Stimulated activated CD4-positive, alpha-beta T cell treated with anti-CD3 and anti-CD28 coated beads, Interleukin-2, amount 100 ng/mL, for 48 hours (primary cell): ENCODE data around the gene TACC2.

ENCODE experiments used
- DNase-seq, 2 donors: peaks; one replicate each; pipeline ENCODE4 v3.0.0-alpha.2; 2020

Gene TACC2

DNA sequence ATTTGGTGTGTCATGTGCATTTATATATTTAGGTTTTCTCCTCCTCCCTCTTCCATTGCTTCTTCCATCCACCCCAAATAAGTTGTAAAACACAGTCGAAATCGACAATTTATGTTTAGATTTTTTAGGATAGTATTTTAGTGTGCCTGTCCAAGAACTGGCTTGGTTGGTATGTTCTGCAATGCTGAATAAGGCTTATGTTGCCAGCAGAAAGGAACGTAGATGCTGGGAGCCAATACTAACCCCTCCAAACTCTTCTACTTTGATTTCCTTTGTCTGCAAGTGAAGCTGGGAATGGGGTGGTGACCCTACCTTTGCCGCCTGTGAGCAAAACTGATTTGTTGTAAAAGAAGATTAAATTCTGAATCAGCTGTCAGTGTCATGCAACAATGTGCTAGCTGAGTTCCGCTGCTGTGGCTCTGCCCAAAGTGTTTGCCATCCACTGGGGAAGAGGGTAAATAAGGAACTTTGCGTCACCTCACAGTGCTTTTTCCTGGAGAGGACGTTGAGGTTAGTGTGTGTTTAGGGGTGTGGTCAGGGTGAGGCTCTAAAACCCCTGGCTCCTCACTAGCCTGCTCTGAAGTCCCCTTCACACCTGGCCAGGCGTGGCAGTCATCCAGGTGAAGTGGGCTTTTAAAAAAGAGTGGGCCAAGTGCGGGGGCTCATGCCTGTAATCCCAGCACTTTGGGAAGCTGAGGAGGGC, 44.4 kb downstream of the TACC2 start:
- DNase-seq: no peak

- DNase-seq: no peak
Measured at GRCh38 chr10:122034149-122034756, 45.3 kb downstream of the TACC2 start.

GRCh38 chr10:122040786-122041185, 51.8 kb downstream of the TACC2 start:
- DNase-seq: no peak

- no peak for DNase-seq
Measured at GRCh38 chr10:122042836-122043235, 53.9 kb downstream of the TACC2 start.

DNA sequence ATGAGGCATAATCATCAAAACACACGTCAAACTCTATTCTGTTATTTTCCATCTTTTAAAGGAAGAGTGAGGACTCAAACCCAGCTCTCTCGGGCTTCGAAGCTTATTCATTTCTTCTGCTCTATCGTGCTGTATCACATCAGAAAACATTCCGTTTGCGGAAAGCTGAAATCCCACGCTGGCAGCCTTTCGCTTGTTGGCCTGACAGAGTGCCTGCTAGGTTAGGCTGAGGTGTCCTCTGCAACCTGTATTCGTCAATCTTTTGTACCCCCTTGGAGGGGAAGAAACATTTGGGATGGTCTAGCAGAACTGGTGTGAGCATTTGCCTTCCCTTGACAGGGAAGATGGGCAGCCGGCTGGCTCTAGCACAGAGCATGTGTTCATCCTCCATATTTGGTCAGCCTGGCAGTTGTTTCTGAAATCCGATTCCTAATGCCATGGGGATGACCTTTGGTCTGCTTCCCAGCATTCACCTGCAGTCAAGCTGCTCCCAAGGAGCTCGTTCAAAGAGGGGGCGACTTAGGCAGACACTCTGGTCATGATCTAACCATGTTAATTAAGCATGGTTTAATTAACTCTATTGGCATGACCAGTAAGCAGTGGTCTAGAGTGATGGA, 55.2 kb downstream of the TACC2 start:
- DNase-seq: no peak

GRCh38 chr10:122044713-122045112, 55.8 kb downstream of the TACC2 start:
- no peak for DNase-seq

DNA sequence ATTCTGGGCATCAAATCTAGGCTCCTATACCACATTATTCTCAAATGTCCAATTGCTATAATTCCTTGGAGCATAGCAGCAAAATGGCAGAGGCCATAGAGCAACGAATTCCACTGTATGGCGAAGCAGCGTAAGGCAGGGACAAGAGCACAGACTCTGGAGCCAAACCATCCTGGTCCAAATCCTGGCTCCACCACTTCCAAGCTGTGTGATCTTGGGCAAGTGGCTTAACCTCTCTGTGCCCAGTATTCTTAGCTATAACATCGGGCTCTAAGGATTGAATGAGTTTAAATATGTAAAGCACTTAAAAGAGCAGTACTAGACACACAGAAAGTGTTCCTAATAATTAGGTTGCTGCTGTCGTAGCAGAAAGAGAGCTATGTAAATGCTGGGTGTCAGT, 56.2 kb downstream of the TACC2 start:
- no peak for DNase-seq

- DNase-seq: no peak
Measured at GRCh38 chr10:122047560-122047959, 58.6 kb downstream of the TACC2 start.

- DNase-seq: no peak
Measured at GRCh38 chr10:122049076-122049475, 60.1 kb downstream of the TACC2 start.

GRCh38 chr10:122050311-122050710, 61.3 kb downstream of the TACC2 start:
- no peak for DNase-seq

DNA sequence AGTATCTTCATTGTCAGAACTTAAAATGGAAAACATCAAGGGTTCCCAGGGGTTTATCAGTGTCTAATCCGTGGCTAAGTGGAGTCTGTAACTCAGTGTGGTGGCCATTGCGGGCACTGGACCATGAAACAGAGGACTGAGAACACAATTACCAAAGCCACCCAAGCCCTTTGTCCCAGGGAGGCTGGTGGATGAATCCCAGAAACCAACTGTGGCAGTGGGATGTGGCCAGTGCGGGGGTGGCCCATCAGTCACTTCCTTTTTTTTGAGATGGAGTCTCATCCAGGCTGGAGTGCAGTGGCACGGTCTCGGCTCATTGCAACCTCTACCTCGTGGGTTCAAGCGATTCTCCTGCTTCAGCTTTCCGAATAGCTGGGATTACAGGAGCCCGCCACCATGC, 61.8 kb downstream of the TACC2 start:
- no peak for DNase-seq

DNA sequence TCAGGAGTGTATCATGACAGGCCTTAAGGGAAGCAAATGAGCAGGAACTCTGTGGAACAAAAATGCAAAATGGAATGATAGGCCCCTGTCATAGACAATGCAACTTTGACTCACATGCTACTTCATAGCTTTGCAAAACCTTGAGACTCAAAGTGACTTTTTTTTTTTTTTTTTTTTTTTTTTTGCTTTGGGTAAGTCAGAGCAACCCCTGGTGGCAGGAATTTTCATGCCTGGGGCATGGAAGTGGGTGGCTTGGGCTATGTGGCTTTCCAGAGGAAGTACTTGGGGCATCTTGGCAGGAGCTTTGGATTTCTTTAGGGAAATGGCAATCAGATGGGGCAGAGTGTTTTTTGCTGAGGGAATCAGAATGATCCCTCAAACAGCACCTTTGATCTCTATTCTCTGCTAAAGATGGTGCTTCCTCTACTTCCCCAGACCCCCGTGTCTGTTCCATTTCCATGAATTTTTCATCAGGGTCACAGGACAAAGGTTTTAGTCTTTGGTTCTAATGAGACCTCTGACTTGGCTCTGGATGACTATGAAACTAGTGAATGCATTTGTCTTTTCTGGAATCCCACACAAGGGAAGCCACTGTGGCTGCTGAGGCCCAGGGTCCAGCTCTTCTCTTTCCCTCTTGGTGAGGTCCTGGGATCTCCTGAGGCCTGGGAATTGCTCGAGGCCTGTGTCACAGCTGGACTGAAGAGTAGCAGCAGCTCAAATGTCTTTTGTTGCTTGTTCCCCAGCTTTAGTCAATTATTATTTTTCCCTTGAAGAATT, 62.8 kb downstream of the TACC2 start:
- no peak for DNase-seq

DNA sequence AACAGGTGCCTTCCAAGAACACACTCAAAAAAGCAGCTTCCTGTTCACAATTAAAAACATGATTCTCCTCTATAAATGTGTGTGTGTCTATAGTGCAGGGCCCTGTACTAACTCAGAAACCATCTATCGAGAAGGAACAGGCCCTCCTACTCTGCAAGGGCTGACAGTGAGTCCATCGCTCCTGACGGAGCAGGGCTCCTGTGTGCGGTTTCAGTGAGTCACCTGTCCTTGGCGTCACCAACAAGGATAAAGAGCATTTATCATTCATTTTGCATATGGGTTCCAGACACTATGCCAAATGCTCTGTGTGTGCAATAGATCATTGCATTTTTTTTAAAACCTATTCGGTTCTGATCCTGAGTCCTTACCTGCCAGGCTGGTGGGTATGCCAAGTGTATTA, 63.7 kb downstream of the TACC2 start:
- no peak for DNase-seq

DNA sequence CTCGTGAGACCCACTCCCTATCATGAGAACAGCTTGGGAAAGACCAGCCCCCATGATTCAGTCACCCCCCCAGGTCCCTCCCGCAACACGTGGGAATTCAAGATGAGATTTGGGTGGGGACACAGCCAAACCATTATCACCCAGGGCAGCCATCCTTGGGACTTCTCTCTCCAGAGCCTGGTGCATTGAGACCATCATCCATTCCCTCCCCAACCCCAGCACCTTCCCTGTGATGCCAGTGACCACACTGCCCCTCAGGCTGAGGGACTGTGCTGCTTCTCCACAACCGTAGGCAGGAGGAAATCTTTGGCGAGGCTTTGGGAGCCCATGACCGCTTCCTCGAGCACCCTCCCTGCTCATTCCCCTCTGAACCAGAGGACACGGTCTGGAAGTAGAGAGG, 64.4 kb downstream of the TACC2 start:
- DNase-seq: no peak

- DNase-seq: peak in 1 of 2 donors; percentile 2
Measured at GRCh38 chr10:122054048-122055025, 65.4 kb downstream of the TACC2 start.

DNA sequence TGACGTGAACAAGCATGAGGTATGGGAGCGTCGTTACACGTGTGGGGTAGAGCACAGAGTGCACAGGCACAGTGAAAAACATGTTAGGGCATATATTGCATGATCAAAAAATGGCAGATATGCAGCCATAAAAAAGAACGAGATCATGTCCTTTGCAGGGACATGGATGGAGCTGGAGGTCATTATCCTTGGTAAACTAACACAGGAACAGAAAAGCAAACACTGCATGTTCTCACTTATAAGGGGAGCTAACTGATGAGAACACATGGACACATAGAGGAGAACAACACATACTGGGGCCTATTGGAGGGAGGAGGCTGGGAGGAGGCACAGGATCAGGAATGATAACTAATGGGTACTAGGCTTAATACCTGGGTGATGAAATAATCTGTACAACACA, 66.3 kb downstream of the TACC2 start:
- no peak for DNase-seq

DNA sequence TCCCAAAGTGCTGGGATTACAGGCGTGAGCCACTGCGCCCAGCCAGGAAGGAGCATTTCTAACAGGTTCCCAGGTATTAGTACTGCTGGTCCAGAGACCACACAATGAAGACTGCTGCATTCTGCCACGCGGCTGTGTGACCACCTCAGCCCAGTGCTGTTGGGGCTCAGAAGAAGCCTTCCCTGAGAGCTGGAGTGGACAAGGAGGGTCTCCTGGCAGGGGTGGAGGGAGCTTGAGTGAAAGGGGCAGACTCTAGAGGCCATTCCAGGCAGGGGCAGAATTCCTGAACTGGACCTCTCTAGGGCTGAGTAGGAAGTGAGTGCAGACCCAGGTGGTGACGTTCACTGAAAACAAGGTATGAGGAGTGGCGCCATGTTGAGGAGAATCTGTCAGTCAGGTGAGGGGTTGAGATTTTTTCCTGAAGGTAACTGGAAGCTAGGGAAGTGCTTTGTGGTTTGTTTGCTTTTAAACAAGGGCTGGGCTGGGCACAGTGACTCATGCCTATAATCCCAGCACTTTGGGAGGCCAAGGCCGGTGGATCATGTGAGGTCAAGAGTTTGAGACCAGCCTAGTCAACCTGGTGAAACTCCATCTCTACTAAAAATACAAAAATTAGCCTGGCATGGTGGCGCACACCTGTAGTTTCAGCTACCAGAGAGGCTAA, 67.6 kb downstream of the TACC2 start:
- no peak for DNase-seq

DNA sequence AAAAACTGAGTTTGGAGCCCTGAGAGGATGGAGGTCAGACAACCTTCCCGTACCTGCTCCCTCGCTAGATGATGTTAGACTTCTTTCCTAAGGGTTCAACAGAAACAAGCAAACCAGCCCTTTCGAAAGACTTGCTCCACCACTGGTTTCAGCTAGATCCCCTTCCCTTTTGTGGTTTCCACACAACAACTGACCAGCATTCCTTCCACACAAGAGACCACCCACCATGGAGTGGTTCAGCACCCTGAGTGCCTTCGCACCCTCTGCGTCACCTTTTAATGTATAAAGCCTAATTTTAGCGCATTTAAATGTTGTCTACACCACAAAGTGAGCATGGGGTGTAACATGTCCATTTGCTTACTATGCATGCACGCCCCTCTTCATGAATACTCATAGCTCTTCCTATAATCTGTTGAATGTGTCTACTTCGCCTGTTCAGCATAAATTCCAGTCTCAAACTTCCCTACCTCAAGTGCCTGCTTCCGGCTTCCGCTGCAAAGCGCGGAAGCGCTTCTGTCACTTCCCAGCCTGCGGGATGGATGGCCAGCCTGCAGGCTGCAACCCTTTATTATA, 69.0 kb downstream of the TACC2 start:
- no peak for DNase-seq

DNA sequence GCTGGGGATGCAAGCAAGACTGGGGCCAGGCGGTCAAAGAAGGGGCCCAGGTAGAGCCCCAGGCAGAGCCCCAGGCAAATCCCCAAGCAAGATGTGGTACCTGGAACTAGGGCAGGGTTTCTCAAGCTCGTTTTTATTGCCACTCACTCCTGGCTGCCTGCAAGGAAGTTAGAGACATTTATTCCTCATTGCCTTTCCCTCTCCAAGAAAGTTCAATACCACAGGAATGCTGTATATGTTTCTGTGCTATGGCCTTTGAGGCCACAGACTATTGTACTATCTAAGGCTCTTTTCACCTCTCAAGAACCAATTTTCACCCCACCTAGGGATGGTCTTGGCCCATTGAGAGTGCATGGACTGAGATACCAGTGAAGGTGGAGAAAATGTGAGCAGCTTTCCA, 71.3 kb downstream of the TACC2 start:
- no peak for DNase-seq

- no peak for DNase-seq
Measured at GRCh38 chr10:122062831-122063674, 74.1 kb downstream of the TACC2 start.
